Peyer's patch (tissue), 4 donors: Measurements from ENCODE around the gene LGALS12.

Source experiments
- CTCF ChIP-seq, 6 experiments: fragments of 450-650 bp in 4 of 6; fragments of 200-600 bp in 2 of 6; sonication (generic) in 1 of 6; IDR thresholded peaks; one replicate each; pipeline ENCODE4 v1.5.1; 2017 to 2019; ENCODE audit warnings: antibody characterized with exemption in 6 of 6, mild to moderate bottlenecking in 3 of 6, moderate library complexity in 1 of 6
- POLR2A ChIP-seq, 2 donors: fragments of 450-650 bp; IDR thresholded peaks; one replicate each; pipeline ENCODE4 v1.5.1; 2017; ENCODE audit warnings: antibody characterized with exemption in 2 of 2, mild to moderate bottlenecking in 2 of 2, moderate library complexity in 2 of 2

GRCh38 chr11:63532799-63533475 is 27.1 kb downstream of the LGALS12 start:
- TF ChIP-seq CTCF (IDR thresholded peaks at IDR 0.05) (no peak), POLR2A (IDR thresholded peaks at IDR 0.05) (no peak)
